Middle frontal gyrus (tissue), 1 donor: ENCODE measurements around the gene MFF.

ENCODE experiments used
- DNase-seq: peaks from one replicate; pipeline ENCODE4 v3.0.0-alpha.2; 2015; ENCODE audit warnings: low spot score; ENCODE audit errors: extremely low spot score

Gene MFF

GRCh38 chr2:227404585-227405271 lies 79.7 kb downstream of the MFF start:
- DNase-seq: no peak

- DNase-seq: peak; percentile 73
Measured at GRCh38 chr2:227406177-227407031, 81.4 kb downstream of the MFF start.
